Stimulated activated CD4-positive, alpha-beta T cell treated with anti-CD3 and anti-CD28 coated beads, Interleukin-1b, Interleukin-23, amount 100 ng/mL, for 4 hours (primary cell): ENCODE results near the gene KIZ.

Experiments used
- DNase-seq, 2 donors: peaks; one replicate each; pipeline ENCODE4 v3.0.0-alpha.2; 2020; ENCODE audit warnings: low read depth in 2 of 2

The KIZ gene

GRCh38 chr20:21269772-21270171 lies 143.9 kb downstream of the KIZ start:
- DNase-seq = no peak

DNA sequence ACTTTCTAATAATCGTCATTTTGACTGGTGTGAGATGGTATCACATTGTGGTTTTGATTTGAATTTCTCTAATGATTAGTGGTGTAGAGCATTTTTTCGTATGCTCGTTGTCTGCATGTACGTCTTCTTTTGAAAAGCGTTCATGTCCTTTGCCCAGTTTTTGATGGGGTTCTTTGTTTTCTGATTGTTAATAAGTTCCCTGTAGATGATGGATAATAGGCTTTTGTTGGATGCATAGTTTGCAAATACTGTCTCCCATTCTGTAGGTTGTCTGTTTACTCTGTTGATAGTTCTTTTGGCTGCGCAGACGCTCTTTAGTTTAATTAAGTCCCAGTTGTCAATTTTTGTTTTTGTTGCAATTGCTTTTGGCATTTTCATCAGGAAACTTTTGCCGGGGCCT lies 144.9 kb downstream of the KIZ start:
- no peak for DNase-seq

DNA sequence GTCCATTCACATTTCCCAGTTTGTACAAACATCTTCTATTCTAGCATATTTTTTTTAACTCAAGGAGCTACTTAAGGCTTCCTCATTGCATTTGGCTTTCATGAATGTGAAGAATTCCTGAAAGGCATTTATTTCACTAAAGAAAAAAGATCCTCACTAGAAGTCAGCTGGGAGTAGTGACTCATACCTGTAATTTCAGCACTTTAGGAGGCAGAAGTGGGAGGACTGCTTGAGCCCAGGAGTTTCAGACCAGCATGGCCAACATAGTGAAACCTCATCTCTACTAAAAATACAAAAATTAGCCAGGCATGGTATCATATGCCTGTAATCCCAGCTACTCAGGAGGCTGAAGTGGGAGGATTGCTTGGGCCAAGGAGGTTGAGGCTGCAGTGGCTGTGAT lies 146.4 kb downstream of the KIZ start:
- no peak for DNase-seq

- no peak for DNase-seq
Observed at GRCh38 chr20:21272679-21273078, 146.8 kb downstream of the KIZ start.

DNA sequence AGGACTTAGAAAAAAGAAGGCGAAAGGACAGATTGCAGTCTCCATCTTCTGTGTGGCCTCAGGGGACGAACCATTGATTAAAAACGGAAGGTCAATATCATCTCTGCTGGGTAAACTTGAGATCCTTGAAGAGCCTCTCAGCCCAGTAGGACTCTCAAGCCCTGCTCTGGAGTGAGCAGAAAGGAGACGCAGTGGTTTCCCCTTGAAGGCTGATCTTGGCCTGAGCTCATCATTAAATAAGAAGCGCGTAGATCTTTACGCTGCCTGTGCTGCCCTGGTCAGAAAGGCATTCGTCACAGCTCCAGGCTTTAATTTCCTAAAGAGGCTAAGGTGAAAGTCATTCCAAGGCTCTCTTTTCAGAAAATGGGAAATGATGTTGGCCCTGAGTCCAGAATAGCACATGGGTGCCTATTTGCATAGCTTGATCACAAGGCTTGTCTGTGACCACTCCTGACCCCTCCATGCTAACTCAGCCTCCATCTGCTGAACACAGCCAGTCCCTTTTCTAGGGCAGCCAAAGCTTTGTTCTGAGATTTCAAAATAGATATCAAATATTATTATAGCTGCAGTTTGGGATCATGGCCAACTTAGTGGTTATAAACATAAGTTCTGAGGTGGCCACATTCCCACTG lies 148.0 kb downstream of the KIZ start:
- DNase-seq = no peak

DNA sequence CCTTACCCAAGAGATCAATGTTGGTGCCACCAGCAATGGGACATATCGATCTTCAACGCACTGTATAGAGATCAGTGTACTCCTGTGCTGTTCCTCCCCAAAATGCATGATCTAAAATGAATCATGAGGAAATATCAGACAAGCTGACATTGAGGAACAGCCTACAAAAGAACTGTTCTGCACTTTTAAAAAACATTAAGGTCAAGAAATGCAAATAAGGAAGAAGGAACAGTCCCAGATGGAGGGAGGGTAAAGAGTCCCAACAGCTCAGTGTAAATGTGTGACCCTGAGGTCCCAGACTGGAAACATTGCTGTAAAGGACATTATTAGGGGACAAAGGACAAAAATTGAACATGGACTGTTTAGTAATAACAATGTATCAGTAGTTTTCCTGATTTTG lies 152.9 kb downstream of the KIZ start:
- DNase-seq = no peak

DNA sequence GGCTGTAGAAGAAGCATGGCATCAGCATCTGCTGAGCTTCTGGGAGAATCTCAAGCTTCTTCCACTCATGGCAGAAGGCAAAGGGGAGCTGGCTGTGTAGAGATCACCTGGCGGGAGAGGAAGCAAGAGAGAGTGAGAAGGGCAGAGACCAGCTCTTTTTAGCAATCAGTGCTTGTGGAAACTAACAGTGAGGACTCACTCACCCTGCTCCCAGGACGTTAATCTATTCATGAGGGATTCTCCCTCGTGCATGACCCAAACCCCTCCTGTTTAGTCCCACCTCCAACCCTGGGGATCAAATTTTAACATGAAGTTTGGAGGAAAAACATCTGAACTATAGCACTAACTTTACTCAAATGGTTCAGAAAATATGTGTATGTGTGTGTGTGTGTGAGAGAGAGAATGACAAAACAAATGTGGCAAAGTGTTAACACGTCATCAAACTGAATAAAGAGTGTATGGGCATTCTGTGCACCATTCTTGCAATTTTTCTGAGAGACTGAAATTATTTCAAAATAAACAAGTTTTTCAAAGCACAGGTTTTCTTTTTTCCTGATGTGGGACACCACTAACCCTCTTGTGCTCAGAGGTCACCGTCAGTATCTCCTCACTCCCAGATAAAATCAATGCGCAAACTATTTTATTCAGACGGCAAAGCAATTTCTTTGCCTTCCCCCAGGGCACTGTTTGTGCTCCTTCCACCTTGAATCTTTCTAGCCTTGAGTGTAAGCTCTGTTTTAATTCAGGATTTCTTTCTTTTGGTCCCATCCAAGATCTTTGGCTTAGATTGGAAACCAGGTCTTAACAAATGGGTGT lies 154.0 kb downstream of the KIZ start:
- no peak for DNase-seq

GRCh38 chr20:21280522-21281016 lies 154.7 kb downstream of the KIZ start:
- no peak for DNase-seq

GRCh38 chr20:21286775-21287174 lies 160.9 kb downstream of the KIZ start:
- DNase-seq = no peak

DNA sequence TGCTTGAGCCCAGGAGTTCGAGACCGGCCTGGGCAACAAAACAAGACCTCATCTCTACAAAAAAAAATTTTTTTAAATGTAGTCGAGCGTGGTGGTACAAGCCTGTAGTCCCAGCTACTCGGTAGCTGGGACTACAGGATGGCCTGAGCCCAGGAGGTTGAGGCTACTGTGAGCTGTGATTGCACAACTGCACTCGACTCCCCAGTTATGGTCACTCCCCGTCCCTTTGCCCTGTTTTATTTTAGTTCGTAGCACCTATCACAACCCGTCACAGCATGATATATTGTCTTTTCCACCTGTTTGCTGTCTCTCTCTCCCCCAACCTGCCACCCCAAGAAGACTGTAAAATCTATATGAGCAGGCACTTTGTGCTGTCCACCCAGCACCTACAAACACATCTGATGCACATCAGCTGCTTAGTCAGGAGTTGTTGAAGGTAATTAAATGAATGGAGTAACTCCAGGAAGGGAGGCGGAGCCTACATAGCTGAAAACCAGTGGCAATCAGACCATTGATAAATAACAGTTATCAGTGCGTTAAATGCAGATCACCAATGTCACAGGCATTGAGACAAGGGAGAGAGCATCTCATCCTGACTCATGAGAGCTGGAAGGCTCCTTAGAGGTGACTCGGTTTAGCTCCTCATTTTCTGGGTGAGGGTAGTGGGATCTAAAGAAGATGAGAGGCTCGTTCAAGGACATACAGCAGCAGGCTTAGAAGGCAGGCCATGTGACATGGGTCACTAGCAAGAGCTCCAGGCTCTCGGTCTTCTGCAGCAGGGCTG lies 162.9 kb downstream of the KIZ start:
- no peak for DNase-seq

DNA sequence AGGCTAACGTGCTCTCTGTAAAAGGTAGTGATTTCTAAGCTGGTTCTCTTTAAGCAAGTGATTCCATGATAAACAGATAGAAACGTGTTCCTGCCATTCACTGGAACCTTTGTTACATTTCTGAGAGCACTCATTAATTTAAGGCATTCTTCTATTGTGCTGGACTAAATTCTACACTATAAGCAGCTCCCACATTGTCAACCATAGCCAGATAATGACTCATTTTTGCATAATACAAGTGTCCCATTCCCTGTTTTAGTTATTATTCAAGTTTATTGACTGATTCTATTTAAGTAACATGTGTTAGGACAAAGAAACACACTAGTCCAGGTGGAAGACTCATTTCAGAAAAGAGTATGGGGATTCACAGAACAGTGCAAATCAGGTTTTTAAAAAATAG lies 163.8 kb downstream of the KIZ start:
- no peak for DNase-seq

- DNase-seq = no peak
Observed at GRCh38 chr20:21291026-21291425, 165.1 kb downstream of the KIZ start.

DNA sequence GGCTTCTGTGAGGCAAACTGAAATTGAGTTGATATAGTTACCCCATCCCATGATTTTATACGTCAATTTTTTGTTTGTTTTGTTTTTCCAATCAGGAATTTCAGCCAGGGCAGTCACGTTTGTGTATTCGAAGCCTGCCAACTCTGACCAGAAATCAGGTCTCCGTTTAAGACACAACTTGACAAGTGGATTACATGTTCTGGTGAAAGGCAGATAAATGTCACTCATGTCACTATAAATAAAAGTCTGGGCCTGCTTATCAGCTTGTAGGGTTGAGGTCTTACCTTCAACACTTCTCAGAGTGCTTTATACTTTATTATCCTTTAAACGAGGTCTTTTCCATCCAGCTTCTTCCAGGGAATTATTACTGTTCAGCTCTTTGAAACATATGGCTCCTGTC lies 168.9 kb downstream of the KIZ start:
- no peak for DNase-seq
